HUES6 (cell line): ENCODE results near the gene ADAM8.

ENCODE experiments used
- H3K27ac ChIP-seq: 2 replicates; pipeline ENCODE4 v1.7.0; 2013; ENCODE audit warnings: low read depth, mild to moderate bottlenecking, low read length, inconsistent platforms
- H3K27me3 ChIP-seq: 2 replicates; pipeline ENCODE4 v1.6.1; 2013; ENCODE audit warnings: low read length; ENCODE audit not compliant: control insufficient read depth, insufficient read depth
- H3K36me3 ChIP-seq: 2 replicates; pipeline ENCODE4 v1.6.1; 2013; ENCODE audit warnings: low read length; ENCODE audit not compliant: control insufficient read depth, insufficient read depth
- H3K4me1 ChIP-seq: 2 replicates; pipeline ENCODE4 v1.6.1; 2013; ENCODE audit warnings: low read length; ENCODE audit not compliant: control insufficient read depth, insufficient read depth
- H3K4me3 ChIP-seq: 2 replicates; pipeline ENCODE4 v1.5.1; 2013; ENCODE audit warnings: low read depth, low read length
- H3K9ac ChIP-seq: one replicate; pipeline ENCODE4 v1.6.1; 2013; ENCODE audit warnings: mild to moderate bottlenecking, low read length
- H3K9me3 ChIP-seq: 2 replicates; pipeline ENCODE4 v1.6.1; 2013; ENCODE audit warnings: low read depth, low read length; ENCODE audit not compliant: control insufficient read depth, insufficient read depth

The ADAM8 gene

DNA sequence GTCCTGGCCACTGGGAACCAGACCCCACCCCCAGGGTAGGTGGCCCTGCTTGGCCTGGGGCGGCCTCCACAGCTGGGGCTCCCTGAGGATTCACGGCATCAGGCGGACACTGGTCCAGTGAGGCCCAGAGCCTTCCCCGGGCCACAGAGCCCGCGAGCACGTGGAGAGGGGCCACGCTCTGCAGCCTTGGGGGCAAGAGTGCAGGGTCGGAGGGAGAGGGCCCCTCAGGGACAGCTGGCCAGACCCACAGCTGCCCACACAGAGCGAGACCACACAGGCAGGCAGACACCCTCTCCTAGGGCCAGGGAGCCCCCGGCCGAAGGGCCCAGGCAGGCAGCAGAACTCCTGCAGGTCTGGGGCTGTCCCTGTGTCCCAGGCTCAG is 28.3 kb downstream of the ADAM8 start:
- no peak overlapping the region for H3K27ac ChIP-seq
- H3K4me3 ChIP-seq: no peak overlapping the region
- H3K36me3 ChIP-seq: no peaks in the 10 kb centered on the region
- no peak overlapping the region for H3K9ac ChIP-seq
- H3K9me3 ChIP-seq: no peaks in the 10 kb centered on the region
- H3K27me3 ChIP-seq: peaks cover 9% of the 10 kb centered on the region; the same call in 1 of the 2 replicates
- peaks cover 33% of the 10 kb centered on the region for H3K4me1 ChIP-seq

DNA sequence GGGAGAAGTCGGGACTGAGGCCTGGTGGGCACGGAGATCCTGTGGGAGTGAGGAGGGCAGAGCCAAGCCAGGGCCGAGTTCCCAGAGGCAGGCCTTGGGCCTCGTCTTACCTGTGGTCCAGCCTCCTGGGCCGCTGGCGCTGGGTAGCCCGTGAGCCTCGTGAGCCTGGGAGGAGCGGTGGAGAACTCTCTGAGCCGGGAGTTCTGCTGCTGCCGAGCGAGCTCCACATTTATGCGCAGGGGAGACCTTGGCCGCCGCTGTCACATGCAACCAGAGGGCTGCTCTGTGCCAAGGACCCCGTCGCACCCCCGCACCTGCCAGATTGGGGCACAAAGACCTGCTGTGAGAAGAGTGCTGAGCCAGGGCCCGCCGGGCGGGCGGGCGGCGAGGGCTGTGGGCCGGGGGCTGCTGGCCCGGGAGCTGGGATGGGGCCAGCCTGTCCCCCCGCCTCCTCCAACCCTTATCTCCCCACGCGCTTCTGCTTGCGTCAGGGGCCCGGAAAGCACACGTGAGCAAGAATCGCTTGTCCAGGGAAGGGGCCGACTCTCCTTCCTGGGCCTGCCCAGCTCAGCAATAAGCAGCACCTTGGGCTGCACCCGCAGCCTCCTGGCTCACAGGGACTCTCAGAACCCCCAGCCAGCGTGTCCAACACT is 28.9 kb downstream of the ADAM8 start:
- H3K4me3 ChIP-seq: no peak overlapping the region

DNA sequence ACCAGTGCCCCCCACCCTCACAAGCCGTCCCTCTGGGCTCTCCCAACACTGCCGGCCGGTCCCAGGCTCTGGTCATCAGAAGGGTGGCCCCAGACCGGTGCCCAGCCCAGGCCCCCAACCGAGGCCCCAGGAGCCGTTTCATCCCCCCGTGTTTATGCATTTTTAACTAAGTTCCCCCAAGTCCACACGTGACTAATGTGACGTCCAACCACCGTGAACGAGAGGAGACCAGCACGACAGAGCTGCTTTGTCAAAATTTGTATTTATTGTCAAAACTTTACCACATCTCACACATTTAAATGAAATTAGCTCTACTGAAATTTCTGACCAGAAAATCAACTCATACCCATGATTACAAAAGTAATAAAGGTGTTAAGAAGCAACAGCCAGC is 30.4 kb downstream of the ADAM8 start:
- no peak overlapping the region for H3K9ac ChIP-seq
- no peak overlapping the region for H3K4me3 ChIP-seq
- peaks cover 33% of the 10 kb centered on the region for H3K4me1 ChIP-seq
- H3K36me3 ChIP-seq: peaks cover 4% of the 10 kb centered on the region; the same call in 1 of the 2 replicates
- H3K27ac ChIP-seq: no peak overlapping the region
- H3K9me3 ChIP-seq: no peaks in the 10 kb centered on the region
- H3K27me3 ChIP-seq: peaks cover 16% of the 10 kb centered on the region; the same call in 1 of the 2 replicates

More for the DNA sequence above, 28.9 kb downstream of the ADAM8 start:
- H3K27me3 ChIP-seq: peaks cover 9% of the 10 kb centered on the region; the same call in 1 of the 2 replicates
- H3K4me1 ChIP-seq: peaks cover 33% of the 10 kb centered on the region
- H3K36me3 ChIP-seq: no peaks in the 10 kb centered on the region
- no peak overlapping the region for H3K27ac ChIP-seq
- no peaks in the 10 kb centered on the region for H3K9me3 ChIP-seq
- H3K9ac ChIP-seq: no peak overlapping the region

DNA sequence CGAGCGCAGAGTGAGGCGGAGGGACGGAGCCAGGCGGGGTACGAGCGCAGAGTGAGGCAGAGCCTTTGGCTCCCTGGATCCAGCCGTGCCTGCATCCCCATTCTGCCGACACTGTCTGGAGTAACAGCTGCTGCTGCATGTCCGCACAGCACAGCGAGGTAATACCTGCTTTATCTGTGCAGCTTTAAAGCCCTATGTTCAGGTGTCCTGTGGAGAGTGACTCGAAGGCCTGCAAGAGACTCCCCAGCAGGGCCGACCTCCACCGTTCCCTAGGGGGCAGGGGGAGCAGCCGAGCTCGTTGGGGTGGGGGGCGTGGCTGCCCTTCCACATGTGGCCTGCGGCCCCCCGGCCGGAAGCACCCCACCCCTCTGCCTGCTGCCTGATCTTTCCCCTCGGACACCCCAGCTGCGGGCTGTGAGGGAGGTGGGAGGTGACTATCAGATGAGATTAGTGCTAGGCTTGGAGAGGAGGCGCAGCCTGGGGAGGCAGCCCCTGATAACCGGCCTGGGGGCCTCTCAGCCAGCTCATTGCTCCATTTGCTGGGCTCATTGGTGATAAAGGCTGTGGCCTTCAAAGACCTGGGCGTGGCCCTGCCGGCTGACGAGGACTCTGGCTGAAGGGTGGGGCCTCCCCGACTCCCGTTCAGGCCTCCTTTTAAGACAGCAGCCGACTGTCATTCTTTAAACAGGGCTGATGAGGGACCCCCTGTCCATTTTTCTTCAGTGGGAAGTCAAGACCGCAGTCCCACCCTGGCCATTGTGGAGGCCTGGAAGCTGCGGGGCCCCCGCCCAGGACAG is 31.0 kb downstream of the ADAM8 start:
- Histone ChIP-seq H3K4me3 (no peak overlapping the region), H3K4me1 (peaks cover 33% of the 10 kb centered on the region), H3K9ac (no peak overlapping the region), H3K27ac (no peak overlapping the region), H3K9me3 (no peaks in the 10 kb centered on the region), H3K27me3 (peaks cover 21% of the 10 kb centered on the region; the same call in 1 of the 2 replicates), H3K36me3 (peaks cover 4% of the 10 kb centered on the region; the same call in 1 of the 2 replicates)

DNA sequence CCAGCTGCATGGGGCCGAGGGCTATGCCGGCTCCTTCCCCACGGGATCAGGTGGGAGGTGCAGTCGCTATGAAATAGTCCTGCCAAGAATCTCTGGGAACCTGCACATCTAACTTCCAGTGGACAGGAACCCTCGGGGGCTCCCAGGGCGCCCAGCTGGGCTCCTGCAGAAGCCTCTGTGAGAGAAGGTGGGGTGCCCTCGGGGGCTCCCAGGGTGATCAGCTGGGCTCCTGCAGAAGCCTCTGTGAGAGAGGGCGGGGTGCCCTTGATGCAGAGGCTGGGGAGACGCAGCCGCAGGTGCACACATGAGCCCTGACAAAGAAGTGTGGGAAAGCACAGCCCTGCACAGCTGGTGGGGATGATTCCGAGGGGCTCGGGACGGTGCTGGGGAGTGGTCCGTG is 33.1 kb downstream of the ADAM8 start:
- H3K27ac ChIP-seq: no peak overlapping the region
- H3K27me3 ChIP-seq: peaks cover 23% of the 10 kb centered on the region
- H3K4me1 ChIP-seq: peaks cover 43% of the 10 kb centered on the region
- no peak overlapping the region for H3K4me3 ChIP-seq
- no peak overlapping the region for H3K9ac ChIP-seq
- peaks cover 4% of the 10 kb centered on the region; the same call in 1 of the 2 replicates for H3K36me3 ChIP-seq
- no peaks in the 10 kb centered on the region for H3K9me3 ChIP-seq

DNA sequence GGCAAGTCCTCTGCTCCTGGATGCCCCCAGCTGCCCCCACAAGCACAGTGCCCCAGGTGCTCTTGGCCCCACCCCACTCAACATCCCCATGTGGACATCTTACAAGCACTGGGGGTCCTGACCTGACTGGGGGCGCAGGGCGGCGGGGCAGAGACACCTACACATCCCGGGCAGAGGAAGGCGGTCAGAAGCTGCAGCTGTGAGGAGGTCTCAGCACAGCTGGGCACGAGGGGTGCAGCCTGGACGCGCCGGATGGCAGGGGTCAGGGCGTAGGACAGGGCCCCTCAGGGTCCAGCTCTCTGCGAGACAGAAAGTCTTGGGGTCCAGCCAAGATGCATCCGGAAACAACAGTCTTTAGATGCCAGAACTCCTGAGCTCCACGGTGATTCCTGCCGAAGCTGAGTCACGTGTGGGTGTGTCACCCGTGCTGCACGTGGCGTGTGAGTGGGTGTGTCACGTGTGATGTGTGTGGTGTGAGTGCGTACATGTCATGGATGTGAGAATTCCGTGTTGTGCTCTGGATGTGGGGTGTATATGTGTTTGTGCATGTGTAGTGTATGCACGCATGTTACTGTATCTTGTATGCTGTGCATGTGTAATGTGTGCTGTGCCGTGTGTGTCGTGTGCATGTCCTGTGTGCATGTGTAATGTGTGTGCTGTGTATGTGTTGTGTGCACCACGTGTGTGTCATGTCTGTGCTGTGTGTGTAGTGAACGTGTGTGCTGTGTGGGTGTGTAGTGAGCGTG is 33.9 kb downstream of the ADAM8 start:
- H3K4me1 ChIP-seq: peaks cover 45% of the 10 kb centered on the region
- no peaks in the 10 kb centered on the region for H3K9me3 ChIP-seq
- H3K4me3 ChIP-seq: no peak overlapping the region
- peaks cover 4% of the 10 kb centered on the region; the same call in 1 of the 2 replicates for H3K36me3 ChIP-seq
- H3K9ac ChIP-seq: no peak overlapping the region
- peaks cover 31% of the 10 kb centered on the region for H3K27me3 ChIP-seq
- H3K27ac ChIP-seq: no peak overlapping the region

DNA sequence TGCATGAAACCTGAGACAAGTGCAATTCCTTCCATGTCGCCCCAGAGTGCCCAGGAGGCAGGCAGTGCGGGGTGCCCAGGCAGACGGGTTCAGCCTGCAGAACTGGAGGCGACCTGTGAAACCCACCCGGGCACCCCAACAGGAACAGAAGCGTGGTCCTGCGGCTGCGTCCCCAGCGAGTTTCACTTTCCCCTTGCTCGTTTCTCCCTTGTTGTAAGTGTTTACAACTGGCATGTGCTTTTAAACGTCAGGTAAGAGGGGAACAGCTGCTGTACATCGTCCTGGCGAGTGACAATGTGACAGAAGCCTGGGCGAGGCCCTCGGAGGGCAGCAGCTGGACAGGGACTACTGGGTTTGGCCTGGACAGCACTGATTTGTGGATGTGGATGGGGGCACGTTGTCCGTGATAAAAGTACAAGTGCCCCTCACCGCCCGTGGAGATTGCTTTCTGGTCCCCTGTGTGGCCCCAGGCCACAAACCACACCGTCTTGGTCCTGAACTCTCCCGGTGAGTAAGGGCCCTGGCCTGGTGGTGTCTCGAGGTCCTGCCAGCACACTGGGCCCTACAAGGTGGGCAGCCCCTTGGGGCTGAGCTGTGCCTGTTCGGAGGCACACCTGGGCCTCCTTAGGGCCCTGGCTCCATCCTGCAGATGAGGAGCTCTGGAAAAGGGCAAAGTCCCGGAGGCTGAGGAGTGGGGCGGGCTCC is 35.0 kb downstream of the ADAM8 start:
- H3K9me3 ChIP-seq: no peaks in the 10 kb centered on the region
- H3K4me3 ChIP-seq: no peak overlapping the region
- no peak overlapping the region for H3K9ac ChIP-seq
- H3K27ac ChIP-seq: no peak overlapping the region
- peaks cover 42% of the 10 kb centered on the region for H3K27me3 ChIP-seq
- H3K36me3 ChIP-seq: peaks cover 4% of the 10 kb centered on the region; the same call in 1 of the 2 replicates
- peaks cover 37% of the 10 kb centered on the region for H3K4me1 ChIP-seq

DNA sequence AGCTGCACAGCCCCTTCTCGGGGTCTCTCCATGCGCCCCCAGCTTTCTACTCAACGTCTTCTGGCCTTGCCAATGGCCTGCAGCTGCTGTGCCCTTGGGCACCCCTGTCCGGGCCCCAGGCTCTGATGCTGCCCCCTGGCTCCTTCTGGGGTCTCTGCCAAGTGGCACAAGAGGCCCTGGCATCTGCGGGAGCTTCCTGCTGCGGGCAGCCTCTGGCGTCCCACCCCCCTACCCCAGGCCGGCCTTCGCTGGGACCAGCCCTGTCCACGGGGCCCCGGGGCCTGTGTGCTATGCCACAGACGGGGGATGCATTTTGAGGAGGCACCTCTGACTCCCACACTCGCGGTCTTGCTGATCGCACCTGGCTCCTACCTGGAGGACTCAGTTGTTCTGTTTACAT is 36.7 kb downstream of the ADAM8 start:
- H3K27me3 ChIP-seq: peaks cover 59% of the 10 kb centered on the region

DNA sequence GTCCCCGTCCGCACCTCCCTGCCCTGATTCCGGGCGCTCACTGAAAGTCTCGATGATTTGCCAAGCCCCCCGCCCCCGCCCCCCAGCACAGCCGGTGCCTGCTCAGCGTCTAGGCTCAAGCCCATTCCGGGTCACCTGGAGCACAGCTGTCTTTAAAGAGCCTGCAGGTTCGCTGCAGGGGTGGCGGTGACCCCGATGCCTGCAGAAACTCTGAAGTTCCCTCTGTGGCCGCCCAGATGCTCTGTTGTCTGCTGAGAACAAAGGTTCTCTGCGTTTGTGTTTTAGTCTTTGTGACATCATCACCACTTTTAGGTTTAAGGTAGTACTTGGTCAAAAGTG is 38.2 kb downstream of the ADAM8 start:
- H3K9ac ChIP-seq: peak overlapping the region; percentile 83

More for the DNA sequence above, 36.7 kb downstream of the ADAM8 start:
- Histone ChIP-seq H3K9ac (no peak overlapping the region), H3K9me3 (no peaks in the 10 kb centered on the region), H3K4me1 (peaks cover 25% of the 10 kb centered on the region), H3K36me3 (peaks cover 4% of the 10 kb centered on the region; the same call in 1 of the 2 replicates), H3K4me3 (no peak overlapping the region), H3K27ac (no peak overlapping the region)

DNA sequence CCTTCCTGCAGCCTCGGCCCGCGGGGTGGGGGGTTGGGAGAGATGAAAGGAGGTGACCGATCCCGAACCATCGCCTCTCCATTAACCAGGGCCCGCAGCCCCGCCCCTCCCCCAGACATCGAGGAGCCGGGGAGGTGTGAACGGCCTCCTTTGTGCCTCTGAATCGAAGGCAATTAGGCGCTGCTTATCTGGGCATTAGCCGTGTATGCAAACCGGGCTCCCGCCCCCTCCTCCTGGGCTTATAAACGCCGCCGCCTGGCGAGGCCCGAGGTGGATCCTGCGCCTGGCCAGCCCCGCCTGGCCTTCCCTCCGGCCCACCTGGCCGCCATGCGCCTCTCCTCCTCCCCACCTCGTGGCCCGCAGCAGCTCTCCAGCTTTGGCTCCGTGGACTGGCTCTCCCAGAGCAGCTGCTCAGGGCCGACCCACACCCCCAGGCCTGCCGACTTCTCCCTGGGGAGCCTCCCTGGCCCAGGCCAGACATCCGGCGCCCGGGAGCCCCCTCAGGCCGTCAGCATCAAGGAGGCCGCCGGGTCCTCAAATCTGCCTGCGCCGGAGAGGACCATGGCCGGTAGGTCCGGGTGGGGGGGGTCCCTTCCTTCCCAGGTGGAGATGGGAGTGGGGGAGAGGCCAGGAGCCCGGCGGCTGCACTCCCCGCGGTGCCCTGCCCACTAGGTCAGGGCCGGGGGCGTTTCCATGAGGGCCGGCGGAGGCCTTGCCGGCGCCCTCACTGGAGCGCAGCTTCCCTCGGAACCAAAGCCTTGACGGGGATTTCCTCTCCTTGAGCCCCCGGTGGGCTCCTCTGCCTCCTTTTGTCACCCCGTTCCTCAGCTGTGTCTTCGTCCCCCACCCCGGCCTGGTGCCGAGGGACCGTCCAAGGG is 38.8 kb downstream of the ADAM8 start, which contains the start of gene VENTX:
Gene VENTX, plus strand, starts transcription at position 268 of the 878 bp plus-strand sequence. Its CDS starts 60 bp downstream, at position 328.
- Histone ChIP-seq H3K4me3 (peak within 1 kb of the TSS; percentile 74), H3K27me3 (peaks cover 78% of the 10 kb centered on the region)

More for the DNA sequence above, 38.2 kb downstream of the ADAM8 start:
- Histone ChIP-seq H3K4me3 (peak overlapping the region; percentile 74), H3K9me3 (no peaks in the 10 kb centered on the region), H3K27me3 (peaks cover 72% of the 10 kb centered on the region), H3K27ac (peak overlapping the region; percentile 84; the same call in 1 of the 2 replicates), H3K36me3 (peaks cover 4% of the 10 kb centered on the region; the same call in 1 of the 2 replicates), H3K4me1 (peaks cover 20% of the 10 kb centered on the region)

More for the DNA sequence above, 38.8 kb downstream of the ADAM8 start, which contains the start of gene VENTX:
- Histone ChIP-seq H3K36me3 (peaks cover 4% of the 10 kb centered on the region; the same call in 1 of the 2 replicates), H3K27ac (peak within 1 kb of the TSS; percentile 84; the same call in 1 of the 2 replicates), H3K4me1 (peaks cover 24% of the 10 kb centered on the region), H3K9me3 (no peaks in the 10 kb centered on the region), H3K9ac (peak within 1 kb of the TSS; percentile 92)
